H1 (cell line): ENCODE results near the gene ASB3. TPM values are rescaled to one million over a fixed set of nuclear protein-coding genes. Genes with fewer than 3 reads are reported as not detected.

Source experiments
- CTCF ChIA-PET: fragments of 300-600 bp; sonication (Branson Sonifier 250); formaldehyde crosslinking; loops from one replicate; lab custom pipeline; 2021; ENCODE audit not compliant: partially characterized antibody; lab: Charles Lee
- POLR2A ChIA-PET: fragments of 300-600 bp; sonication (Branson Sonifier 250); formaldehyde crosslinking; loops from one replicate; lab custom pipeline; 2021; ENCODE audit warnings: inconsistent platforms; ENCODE audit not compliant: partially characterized antibody; lab: Charles Lee
- DNase-seq, 2 experiments: peaks; one replicate each; pipeline versions ENCODE4 v3.0.0 to v3.0.0-alpha.2; 2010 to 2022; ENCODE audit warnings: low spot score in 2 of 2, low read depth in 1 of 2, mixed read lengths in 1 of 2
- FAIRE-seq: peaks from 2 replicates; lab custom pipeline; 2011; peaks lifted over from hg19 to GRCh38; lab: Jason Lieb, UNC
- H2AFZ ChIP-seq: 2 replicates; pipeline ENCODE4 v1.8.1; 2012; ENCODE audit warnings: low read length, inconsistent platforms
- H2AK5ac ChIP-seq: 2 replicates; pipeline ENCODE4 v1.6.1; 2013; ENCODE audit warnings: low read depth, low read length
- H2BK120ac ChIP-seq: replicated peaks from 2 replicates; pipeline ENCODE3; 2013; ENCODE audit warnings: low read depth, low read length, inconsistent platforms
- H2BK12ac ChIP-seq: 2 replicates; pipeline ENCODE4 v1.6.1; 2013; ENCODE audit warnings: low read depth, low read length
- H2BK15ac ChIP-seq: 2 replicates; pipeline ENCODE4 v1.6.1; 2013; ENCODE audit warnings: low read length
- H2BK20ac ChIP-seq: 2 replicates; pipeline ENCODE4 v1.6.1; 2013; ENCODE audit warnings: low read length
- H2BK5ac ChIP-seq: 2 replicates; pipeline ENCODE4 v1.6.1; 2013; ENCODE audit warnings: low read depth, low read length
- H3K14ac ChIP-seq: 2 replicates; pipeline ENCODE4 v1.6.1; 2013; ENCODE audit warnings: inconsistent platforms; ENCODE audit not compliant: insufficient read length
- H3K18ac ChIP-seq: 2 replicates; pipeline ENCODE4 v1.6.1; 2013; ENCODE audit warnings: low read length; ENCODE audit errors: extremely low read depth
- H3K23ac ChIP-seq: 2 replicates; pipeline ENCODE4 v1.6.1; 2013; ENCODE audit warnings: inconsistent platforms; ENCODE audit not compliant: insufficient read length
- H3K23me2 ChIP-seq: 2 replicates; pipeline ENCODE4 v1.6.1; 2013; ENCODE audit warnings: low read depth, low read length
- H3K27ac ChIP-seq: 2 replicates; pipeline ENCODE4 v1.6.1; 2011; ENCODE audit warnings: low read depth, low read length, inconsistent platforms
- H3K27me3 ChIP-seq, 4 experiments: replicated peaks in 1 of 4; 1 replicate in 1 of 4; 2 replicates in 3 of 4; pipeline versions ENCODE4 v1.6.1 to v1.8.1; 2011 to 2013; ENCODE audit warnings: low read length in 3 of 4, mild to moderate bottlenecking in 3 of 4, inconsistent platforms in 2 of 4, mixed read lengths in 2 of 4, moderate library complexity in 1 of 4; ENCODE audit not compliant: control insufficient read depth in 3 of 4, insufficient read depth in 3 of 4; ENCODE audit errors: extremely low read depth in 1 of 4
- H3K36me3 ChIP-seq, 4 experiments: 2 replicates each; pipeline versions ENCODE4 v1.6.1 to v1.8.1; 2011 to 2013; ENCODE audit warnings: mild to moderate bottlenecking in 4 of 4, low read length in 3 of 4, moderate library complexity in 2 of 4, control low read depth in 1 of 4, inconsistent platforms in 1 of 4; ENCODE audit not compliant: insufficient read depth in 4 of 4, control insufficient read depth in 2 of 4
- H3K4ac ChIP-seq: replicated peaks from 2 replicates; pipeline ENCODE3; 2013; ENCODE audit warnings: low read length, low read depth, mixed read lengths, inconsistent platforms; ENCODE audit not compliant: insufficient read length
- H3K4me1 ChIP-seq, 4 experiments: replicated peaks in 1 of 4; 1 replicate in 1 of 4; 2 replicates in 3 of 4; pipeline versions ENCODE4 v1.6.1 to v1.8.1; 2011 to 2013; ENCODE audit warnings: low read length in 3 of 4, inconsistent platforms in 2 of 4, mixed read lengths in 1 of 4; ENCODE audit not compliant: insufficient read depth in 4 of 4, control insufficient read depth in 3 of 4
- H3K4me2 ChIP-seq, 2 experiments: 2 replicates each; pipeline versions ENCODE4 v1.6.1 to v1.8.1; 2011 to 2013; ENCODE audit warnings: low read depth in 2 of 2, low read length in 2 of 2, control low read depth in 1 of 2, inconsistent platforms in 1 of 2, mild to moderate bottlenecking in 1 of 2; ENCODE audit not compliant: insufficient read depth in 1 of 2
- H3K4me3 ChIP-seq, 4 experiments: fragments of 200-600, 300-600 bp in 1 of 4; sonication (generic), shearing (Covaris generic), sonication (Bioruptor Twin) in 1 of 4; 2 replicates each; pipeline versions ENCODE4 v1.5.1 to v1.8.1; 2011 to 2016; ENCODE audit warnings: low read length in 4 of 4, low read depth in 3 of 4, control low read depth in 2 of 4, inconsistent platforms in 2 of 4, mild to moderate bottlenecking in 2 of 4, mixed read lengths in 1 of 4, moderate library complexity in 1 of 4; ENCODE audit not compliant: insufficient read depth in 2 of 4; ENCODE audit errors: extremely low read depth in 1 of 4
- H3K56ac ChIP-seq: replicated peaks from 2 replicates; pipeline ENCODE3; 2013; ENCODE audit warnings: low read depth, mild to moderate bottlenecking, mixed read lengths, low read length, inconsistent platforms; ENCODE audit not compliant: insufficient read length
- H3K79me1 ChIP-seq: 2 replicates; pipeline ENCODE4 v1.6.1; 2013; ENCODE audit warnings: low read depth, low read length, control low read depth
- H3K79me2 ChIP-seq, 2 experiments: 2 replicates each; pipeline versions ENCODE4 v1.6.1 to v1.8.1; 2012 to 2013; ENCODE audit warnings: low read length in 2 of 2, mild to moderate bottlenecking in 2 of 2, inconsistent platforms in 1 of 2; ENCODE audit not compliant: insufficient read depth in 2 of 2, control insufficient read depth in 1 of 2
- H3K9ac ChIP-seq, 4 experiments: replicated peaks in 1 of 4; 1 replicate in 1 of 4; 2 replicates in 3 of 4; pipeline versions ENCODE4 v1.6.1 to v1.8.1; 2011 to 2013; ENCODE audit warnings: low read depth in 3 of 4, low read length in 3 of 4, control low read depth in 2 of 4, mild to moderate bottlenecking in 2 of 4, moderate library complexity in 2 of 4, inconsistent platforms in 1 of 4; ENCODE audit errors: extremely low read depth in 1 of 4
- H3K9me3 ChIP-seq, 2 experiments: 2 replicates each; pipeline versions ENCODE4 v1.6.1 to v1.8.1; 2012 to 2013; ENCODE audit warnings: mild to moderate bottlenecking in 2 of 2, moderate library complexity in 2 of 2, control low read depth in 1 of 2, inconsistent platforms in 1 of 2, low read depth in 1 of 2, low read length in 1 of 2, mixed read lengths in 1 of 2; ENCODE audit not compliant: insufficient read depth in 2 of 2
- H4K20me1 ChIP-seq, 2 experiments: replicated peaks in 1 of 2; 2 replicates each; pipeline versions ENCODE3 to v1.8.1; 2011 to 2013; ENCODE audit warnings: inconsistent platforms in 2 of 2, low read length in 2 of 2, mild to moderate bottlenecking in 1 of 2; ENCODE audit not compliant: insufficient read depth in 2 of 2, control insufficient read depth in 1 of 2
- H4K5ac ChIP-seq: 2 replicates; pipeline ENCODE4 v1.6.1; 2013; ENCODE audit warnings: low read length, low read depth, mixed read lengths, inconsistent platforms; ENCODE audit not compliant: insufficient read length
- H4K8ac ChIP-seq: 2 replicates; pipeline ENCODE4 v1.8.0; 2013; ENCODE audit warnings: mild to moderate bottlenecking, moderate library complexity, low read length, inconsistent platforms; ENCODE audit not compliant: insufficient read depth; ENCODE audit errors: extremely low read depth
- H4K91ac ChIP-seq: replicated peaks from 2 replicates; pipeline ENCODE3; 2013; ENCODE audit warnings: low read length, mixed read lengths, inconsistent platforms; ENCODE audit not compliant: insufficient read length
- CBX5 ChIP-seq: fragments of 300-800, 300-1000 bp; sonication (generic); IDR thresholded peaks from 2 replicates; pipeline ENCODE4 v1.7.1; 2016; ENCODE audit warnings: antibody characterized with exemption, low read length, low read depth
- CBX8 ChIP-seq: fragments of 300-800, 300-1000 bp; sonication (generic); IDR thresholded peaks from 2 replicates; pipeline ENCODE4 v1.7.1; 2016; ENCODE audit warnings: low read depth, low read length, borderline replicate concordance
- EP300 ChIP-seq, 2 experiments: IDR thresholded peaks; 1 replicate in 1 of 2; 2 replicates in 1 of 2; pipeline ENCODE4 v1.6.1; 2011 to 2012; ENCODE audit warnings: low read depth in 2 of 2, low read length in 2 of 2, mild to moderate bottlenecking in 2 of 2, borderline replicate concordance in 1 of 2, inconsistent platforms in 1 of 2, moderate library complexity in 1 of 2
- FOSL1 ChIP-seq: IDR thresholded peaks from 2 replicates; pipeline ENCODE4 v1.6.1; 2011; ENCODE audit warnings: mild to moderate bottlenecking, low read depth, low read length, moderate library complexity; ENCODE audit not compliant: insufficient read depth
- HDAC2 ChIP-seq, 2 experiments: fragments of 300-600 bp in 1 of 2; sonication (generic) in 1 of 2; IDR thresholded peaks; 2 replicates each; pipeline ENCODE4 v1.6.1; 2011 to 2012; ENCODE audit warnings: low read depth in 2 of 2, low read length in 2 of 2, mild to moderate bottlenecking in 2 of 2, moderate library complexity in 2 of 2, borderline replicate concordance in 1 of 2, inconsistent platforms in 1 of 2
- KDM4A ChIP-seq: IDR thresholded peaks from one replicate; pipeline ENCODE4 v1.7.1; 2012; ENCODE audit warnings: low read depth, mild to moderate bottlenecking, moderate library complexity, low read length, inconsistent platforms; ENCODE audit not compliant: severe bottlenecking
- KDM5A ChIP-seq: fragments of 200-600 bp; IDR thresholded peaks from 2 replicates; pipeline ENCODE4 v1.7.1; 2012; ENCODE audit warnings: mild to moderate bottlenecking, low read length, inconsistent platforms, mixed read lengths
- PHF8 ChIP-seq: fragments of 200-600 bp; sonication (generic); conservative IDR thresholded peaks from 2 replicates; pipeline ENCODE4 v1.7.1; 2012; ENCODE audit warnings: low read depth, mild to moderate bottlenecking, inconsistent platforms, low read length, moderate library complexity
- RBBP5 ChIP-seq: IDR thresholded peaks from 2 replicates; pipeline ENCODE4 v1.7.1; 2012; ENCODE audit warnings: low read depth, mild to moderate bottlenecking, inconsistent platforms, low read length, moderate library complexity, borderline replicate concordance
- RNF2 ChIP-seq: fragments of 200-900, 300-1000 bp; sonication (generic); IDR thresholded peaks from 2 replicates; pipeline ENCODE4 v1.7.1; 2016; ENCODE audit warnings: borderline replicate concordance, low read depth, mild to moderate bottlenecking, antibody characterized with exemption, low read length; ENCODE audit not compliant: poor library complexity, severe bottlenecking; ENCODE audit errors: missing control alignments
- TAF7 ChIP-seq: optimal IDR thresholded peaks from 2 replicates; pipeline ENCODE3; 2011; ENCODE audit warnings: low read depth, mild to moderate bottlenecking, inconsistent platforms, low read length, moderate library complexity, borderline replicate concordance
- TEAD4 ChIP-seq: IDR thresholded peaks from 2 replicates; pipeline ENCODE4 v1.6.1; 2012; ENCODE audit warnings: low read depth, low read length, inconsistent platforms, mixed read lengths
- WGBS, 2 experiments: shearing (Covaris generic) in 1 of 2; methylation state at CpG; one replicate each; pipeline versions ENCODE4 v1.1.6 to v1.1.7; 2013 to 2015; ENCODE audit warnings: low lambda C conversion rate in 2 of 2, mixed read lengths in 2 of 2, inconsistent platforms in 1 of 2, low coverage in 1 of 2, missing lambda C conversion rate in 1 of 2; ENCODE audit not compliant: insufficient replicate concordance in 2 of 2, insufficient coverage in 1 of 2, insufficient read length in 1 of 2; ENCODE audit errors: extremely low coverage in 1 of 2, missing lambda C conversion rate in 1 of 2; 5-methylcytosine and 5-hydroxymethylcytosine counted together
- polyA plus RNA-seq, 7 experiments: library from polyadenylated mRNA; depleted of rRNA in 3 of 7; stranded (reverse) in 5 of 7; unstranded in 2 of 7; fragments of >200 nt in 5 of 7; fragments of 200-250 nt in 2 of 7; gene quantifications; 1 replicate in 5 of 7; 2 replicates in 1 of 7; 4 replicates in 1 of 7; pipeline versions ENCODE4 v1.2.1 to v1.2.3, GENCODE V29; 2011 to 2013; ENCODE audit warnings: missing spikeins in 2 of 7, mixed read lengths in 2 of 7
- total RNA-seq: library from RNA; stranded (reverse); fragmentation: NEBNext Ultra II Directional; extraction: Animal tissue kit (Norgen Biotek cat#: 25700); gene quantifications from 2 replicates; pipeline ENCODE4 v1.2.1, GENCODE V29; 2021

ASB3 gene
- total and polyA plus RNA-seq, 2 of the 8 experiments (the other 6 are each of a cell fraction or from before 2014, with no cell fraction given) = 22.6 to 25.4 TPM

DNA sequence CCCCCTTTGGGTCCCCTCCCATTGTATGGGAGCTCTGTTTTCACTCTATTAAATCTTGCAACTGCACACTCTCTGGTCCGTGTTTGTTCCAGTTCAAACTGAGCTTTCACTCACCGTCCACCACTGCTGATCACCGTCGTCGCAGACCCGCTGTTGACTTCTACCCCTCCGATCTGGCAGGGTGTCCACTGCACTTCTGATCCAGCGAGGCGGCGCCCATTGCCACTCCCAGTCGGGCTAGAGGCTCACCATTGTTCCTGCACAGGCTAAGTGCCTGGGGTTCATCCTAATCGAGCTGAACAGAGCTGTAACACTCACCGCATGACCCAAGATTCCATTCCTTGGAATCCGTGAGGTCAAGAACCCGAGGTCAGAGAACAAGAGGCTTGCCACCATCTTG is 30.1 kb downstream of the ASB3 start:
- H3K4me1 ChIP-seq = no peaks in the 10 kb centered on the region
- no peaks in the 10 kb centered on the region for H3K27me3 ChIP-seq
- H3K18ac ChIP-seq = no peak overlapping the region
- H3K9me3 ChIP-seq = no peaks in the 10 kb centered on the region
- no peaks in the 10 kb centered on the region for H4K20me1 ChIP-seq
- WGBS, 2 experiments = 97% methylated on average over 15 of the region's 15 CpGs; no CpG with 5 or more reads in 1 of the 2 experiments
- no peaks in the 10 kb centered on the region for H3K79me2 ChIP-seq
- H2BK15ac ChIP-seq = no peak overlapping the region
- no peak overlapping the region for H4K8ac ChIP-seq
- H3K4me3 ChIP-seq = no peak overlapping the region
- no peak overlapping the region for H3K56ac ChIP-seq
- CTCF ChIA-PET = interaction anchor here (1.4 kb wide), 1 partner anchor 11 kb away, joined by 7 read pairs; the partner anchor contains the start of gene CHAC2
- no peak overlapping the region for H2AK5ac ChIP-seq
- POLR2A ChIA-PET = interaction anchor here (3.6 kb wide), 1 partner anchor 11 kb away, joined by 13 read pairs; the partner anchor contains the start of gene CHAC2
- no peak overlapping the region for H3K4ac ChIP-seq
- peaks cover 0 to 6% (median 2%) of the 10 kb centered on the region in 4 experiments; a peak in 4 of 8 replicates for H3K36me3 ChIP-seq
- no peak overlapping the region for H3K14ac ChIP-seq
- H2AFZ ChIP-seq = no peak overlapping the region
- no peak overlapping the region for H3K27ac ChIP-seq
- H3K4me2 ChIP-seq = no peak overlapping the region
- H4K91ac ChIP-seq = no peak overlapping the region
- H4K5ac ChIP-seq = no peak overlapping the region
- no peak overlapping the region for H2BK12ac ChIP-seq
- no peak for FAIRE-seq
- H2BK5ac ChIP-seq = no peak overlapping the region
- H3K79me1 ChIP-seq = no peaks in the 10 kb centered on the region
- no peak overlapping the region for H3K23ac ChIP-seq
- no peaks in the 10 kb centered on the region for H3K23me2 ChIP-seq
- H2BK20ac ChIP-seq = no peak overlapping the region
- H2BK120ac ChIP-seq = no peak overlapping the region
- no peak overlapping the region for H3K9ac ChIP-seq
- no peak for DNase-seq
- TF ChIP-seq HDAC2 (IDR thresholded peaks at IDR 0.05; ENCODE audit: borderline replicate concordance in 1 of 2, low read depth in 2 of 2, low read length in 2 of 2) (no peak), KDM4A (no peak), PHF8 (no peak), CBX8 (no peak), CBX5 (no peak), TEAD4 (no peak), EP300 (IDR thresholded peaks at IDR 0.05; ENCODE audit: borderline replicate concordance in 1 of 2, low read depth in 2 of 2, low read length in 2 of 2) (no peak), KDM5A (no peak), RBBP5 (no peak), RNF2 (no peak), TAF7 (no peak), FOSL1 (no peak)
